Measurements from ENCODE around the gene FANCM.

Gene FANCM

GRCh38 chr14:45238988-45239387 is 103.3 kb downstream of the FANCM start:
- no peak overlapping the region for H3K4me3 ChIP-seq (ENCODE audit: low read depth, low read length)
- TF ChIP-seq CTCF (IDR thresholded peaks at IDR 0.05; ENCODE audit: borderline replicate concordance, insufficient read depth, low read depth, low read length) = no peak

- no peak for TF ChIP-seq CTCF (IDR thresholded peaks at IDR 0.05; ENCODE audit: borderline replicate concordance, insufficient read depth, low read depth, low read length)
Observed at GRCh38 chr14:45242706-45243105, 107.0 kb downstream of the FANCM start.

GRCh38 chr14:45246151-45246550 is 110.4 kb downstream of the FANCM start:
- no peak for TF ChIP-seq CTCF (IDR thresholded peaks at IDR 0.05; ENCODE audit: borderline replicate concordance, insufficient read depth, low read depth, low read length)
- no peak overlapping the region for H3K4me3 ChIP-seq (ENCODE audit: low read depth, low read length)

More at GRCh38 chr14:45242706-45243105, 107.0 kb downstream of the FANCM start:
- no peak overlapping the region for H3K4me3 ChIP-seq (ENCODE audit: low read depth, low read length)

GRCh38 chr14:45246691-45247090 is 111.0 kb downstream of the FANCM start:
- no peak overlapping the region for H3K4me3 ChIP-seq (ENCODE audit: low read depth, low read length)
- no peak for TF ChIP-seq CTCF (IDR thresholded peaks at IDR 0.05; ENCODE audit: borderline replicate concordance, insufficient read depth, low read depth, low read length)

GRCh38 chr14:45247427-45247826 is 111.7 kb downstream of the FANCM start:
- no peak overlapping the region for H3K4me3 ChIP-seq (ENCODE audit: low read depth, low read length)
- no peak for TF ChIP-seq CTCF (IDR thresholded peaks at IDR 0.05; ENCODE audit: borderline replicate concordance, insufficient read depth, low read depth, low read length)

- TF ChIP-seq CTCF (IDR thresholded peaks at IDR 0.05; ENCODE audit: borderline replicate concordance, insufficient read depth, low read depth, low read length) = no peak
- no peak overlapping the region for H3K4me3 ChIP-seq (ENCODE audit: low read depth, low read length)
Observed at GRCh38 chr14:45249856-45250575, 114.3 kb downstream of the FANCM start.
